Keratinocyte (primary cell): Measurements from ENCODE around the gene SRGAP2. TPM values are rescaled to one million over a fixed set of nuclear protein-coding genes. Genes with fewer than 3 reads are reported as not detected.
A peak's percentile ranks its signal among the peaks of the same experiment; 100 is the strongest.
"Not testable (repeated sequence)": the region's sequence is repeated elsewhere in the genome, so short reads cannot be mapped to it uniquely, and the experiment has no call there.

Source experiments
- DNase-seq: peaks from one replicate; pipeline ENCODE4 v3.0.0-alpha.2; 2011; ENCODE audit warnings: low read depth, missing footprints, low spot score
- FAIRE-seq: peaks from 2 replicates; lab custom pipeline; 2011; peaks lifted over from hg19 to GRCh38; lab: Jason Lieb, UNC
- H2AFZ ChIP-seq: 2 replicates; pipeline ENCODE4 v1.6.0; 2012; ENCODE audit warnings: low read length, control low read depth, inconsistent platforms; ENCODE audit not compliant: control insufficient read depth
- H3K27ac ChIP-seq: 2 replicates; pipeline ENCODE4 v1.5.1; 2011; ENCODE audit warnings: low read length; ENCODE audit not compliant: control insufficient read depth, insufficient read depth
- H3K27me3 ChIP-seq: 3 replicates; pipeline ENCODE4 v1.6.0; 2011; ENCODE audit warnings: low read length; ENCODE audit not compliant: control insufficient read depth, insufficient read depth; ENCODE audit errors: extremely low read depth
- H3K36me3 ChIP-seq, 2 experiments: 2 replicates in 1 of 2; 3 replicates in 1 of 2; pipeline ENCODE4 v1.5.1; 2011; ENCODE audit warnings: low read length in 2 of 2, mild to moderate bottlenecking in 1 of 2; ENCODE audit not compliant: control insufficient read depth in 2 of 2, insufficient read depth in 2 of 2; ENCODE audit errors: extremely low read depth in 1 of 2
- H3K4me1 ChIP-seq: 3 replicates; pipeline ENCODE4 v1.5.1; 2011; ENCODE audit warnings: low read length; ENCODE audit not compliant: control insufficient read depth, insufficient read depth; ENCODE audit errors: extremely low read depth
- H3K4me2 ChIP-seq: 3 replicates; pipeline ENCODE4 v1.6.0; 2011; ENCODE audit warnings: low read depth, low read length; ENCODE audit not compliant: control insufficient read depth, insufficient read depth; ENCODE audit errors: extremely low read depth
- H3K4me3 ChIP-seq, 3 experiments: fragments of 200-600 bp in 1 of 3; sonication (generic) in 1 of 3; 2 replicates in 2 of 3; 3 replicates in 1 of 3; pipeline ENCODE4 v1.5.1; 2011 to 2016; ENCODE audit warnings: low read length in 3 of 3, mild to moderate bottlenecking in 3 of 3, control low read depth in 2 of 3, inconsistent platforms in 1 of 3, low read depth in 1 of 3, mixed read lengths in 1 of 3, mixed run types in 1 of 3, moderate library complexity in 1 of 3; ENCODE audit not compliant: control insufficient read depth in 2 of 3, insufficient read depth in 2 of 3; ENCODE audit errors: extremely low read depth in 1 of 3
- H3K79me2 ChIP-seq: 2 replicates; pipeline ENCODE4 v1.6.0; 2012; ENCODE audit warnings: low read length; ENCODE audit not compliant: control insufficient read depth, insufficient read depth
- H3K9ac ChIP-seq: 3 replicates; pipeline ENCODE4 v1.6.0; 2011; ENCODE audit warnings: low read length; ENCODE audit not compliant: control insufficient read depth, insufficient read depth; ENCODE audit errors: extremely low read depth
- H3K9me1 ChIP-seq: 3 replicates; pipeline ENCODE4 v1.6.0; 2011; ENCODE audit warnings: low read length; ENCODE audit not compliant: control insufficient read depth, insufficient read depth; ENCODE audit errors: extremely low read depth
- H3K9me3 ChIP-seq: 2 replicates; pipeline ENCODE4 v1.5.1; 2012; ENCODE audit warnings: low read depth, low read length; ENCODE audit not compliant: control insufficient read depth
- H4K20me1 ChIP-seq: 3 replicates; pipeline ENCODE4 v1.6.0; 2011; ENCODE audit warnings: low read length; ENCODE audit not compliant: control insufficient read depth, insufficient read depth; ENCODE audit errors: extremely low read depth
- dilution Hi-C: fragments of 300-500 bp; cut with MboI; formaldehyde crosslinking; loops from one replicate; pipeline ENCODE4 v1.7.0; 2020; ENCODE audit warnings: low sequenced_read_pairs; ENCODE audit not compliant: extremely low pct_ligation_motif_present
- polyA plus RNA-seq, 5 experiments: library from polyadenylated mRNA; depleted of rRNA in 3 of 5; stranded (reverse) in 3 of 5; stranded (forward) in 1 of 5; unstranded in 1 of 5; fragments of >200 nt; gene quantifications; 1 replicate in 1 of 5; 2 replicates in 3 of 5; 3 replicates in 1 of 5; pipeline versions ENCODE4 v1.2.1 to v1.2.3, GENCODE V29; 2011 to 2012; ENCODE audit warnings: missing spikeins in 2 of 5, low read depth in 1 of 5, low replicate concordance in 1 of 5

The SRGAP2 gene
- polyA plus RNA-seq, 1 donor (not counting 4 experiments of a cell fraction or from before 2014, with no cell fraction given), result 12.7 TPM

- FAIRE-seq, dilution Hi-C loops: not testable (repeated sequence)
These were observed 8.2 kb upstream of the SRGAP2 start for GRCh38 chr1:206195182-206195581.

GRCh38 chr1:206196748-206197424 lies 6.5 kb upstream of the SRGAP2 start:
- H3K9ac ChIP-seq, H3K4me3 ChIP-seq, H3K9me1 ChIP-seq, dilution Hi-C loops, H3K36me3 ChIP-seq, H3K79me2 ChIP-seq, H3K4me1 ChIP-seq, H3K27ac ChIP-seq, H3K4me2 ChIP-seq, H3K27me3 ChIP-seq, H3K9me3 ChIP-seq, FAIRE-seq, H4K20me1 ChIP-seq, DNase-seq, H2AFZ ChIP-seq: not testable (repeated sequence)

More at GRCh38 chr1:206195182-206195581, 8.2 kb upstream of the SRGAP2 start:
- H3K4me3 ChIP-seq, H3K36me3 ChIP-seq, H3K4me1 ChIP-seq, H3K9me1 ChIP-seq, H3K4me2 ChIP-seq, H2AFZ ChIP-seq, H3K9ac ChIP-seq, H3K27ac ChIP-seq, DNase-seq, H3K79me2 ChIP-seq, H3K27me3 ChIP-seq, H3K9me3 ChIP-seq, H4K20me1 ChIP-seq: not testable (repeated sequence)

- H3K4me2 ChIP-seq, H3K9me1 ChIP-seq, H3K27me3 ChIP-seq, H3K27ac ChIP-seq, dilution Hi-C loops, H3K4me1 ChIP-seq, H4K20me1 ChIP-seq, FAIRE-seq, H3K36me3 ChIP-seq, H3K79me2 ChIP-seq, H3K9me3 ChIP-seq, H2AFZ ChIP-seq: not testable (repeated sequence)
- peak; percentile 93 for DNase-seq
- peak within 1 kb of the TSS; percentile 44 for H3K9ac ChIP-seq
- H3K4me3 ChIP-seq, result peak within 1 kb of the TSS; percentile 29 to 43 (median 43)
These were observed 465 bp upstream of the SRGAP2 start, which contains the start of gene FAM72A for GRCh38 chr1:206202789-206203363. Gene FAM72A, minus strand, starts transcription at chr1:206202839. Its CDS starts 814 bp downstream, at chr1:206202025.

- H3K4me1 ChIP-seq, H3K79me2 ChIP-seq, dilution Hi-C loops, H3K36me3 ChIP-seq, H3K9me1 ChIP-seq, H2AFZ ChIP-seq, H4K20me1 ChIP-seq, H3K27me3 ChIP-seq, H3K9me3 ChIP-seq, DNase-seq, FAIRE-seq, H3K27ac ChIP-seq, H3K4me2 ChIP-seq: not testable (repeated sequence)
- H3K4me3 ChIP-seq, result peak overlapping the region in 1 of 3 experiments; percentile 40
- H3K9ac ChIP-seq, result peak overlapping the region; percentile 44
These were observed 794 bp downstream of the SRGAP2 start for GRCh38 chr1:206204159-206204511.

GRCh38 chr1:206204871-206205270 lies 1.5 kb downstream of the SRGAP2 start:
- FAIRE-seq, H3K9me1 ChIP-seq, H2AFZ ChIP-seq, H3K27me3 ChIP-seq, H3K27ac ChIP-seq, H3K4me1 ChIP-seq, DNase-seq, dilution Hi-C loops, H4K20me1 ChIP-seq, H3K79me2 ChIP-seq, H3K9me3 ChIP-seq, H3K36me3 ChIP-seq: not testable (repeated sequence)
- Histone ChIP-seq H3K4me2 (peak overlapping the region; percentile 16), H3K4me3 (peak overlapping the region in 2 of 3 experiments; percentile 33 to 35), H3K9ac (peak overlapping the region; percentile 60)
